ENCODE data around the gene C1orf146. TPM values are rescaled to one million over a fixed set of nuclear protein-coding genes. Genes with fewer than 3 reads are reported as not detected.

The C1orf146 gene
- total RNA-seq, 1 donor from 2014 or later: not detected

DNA sequence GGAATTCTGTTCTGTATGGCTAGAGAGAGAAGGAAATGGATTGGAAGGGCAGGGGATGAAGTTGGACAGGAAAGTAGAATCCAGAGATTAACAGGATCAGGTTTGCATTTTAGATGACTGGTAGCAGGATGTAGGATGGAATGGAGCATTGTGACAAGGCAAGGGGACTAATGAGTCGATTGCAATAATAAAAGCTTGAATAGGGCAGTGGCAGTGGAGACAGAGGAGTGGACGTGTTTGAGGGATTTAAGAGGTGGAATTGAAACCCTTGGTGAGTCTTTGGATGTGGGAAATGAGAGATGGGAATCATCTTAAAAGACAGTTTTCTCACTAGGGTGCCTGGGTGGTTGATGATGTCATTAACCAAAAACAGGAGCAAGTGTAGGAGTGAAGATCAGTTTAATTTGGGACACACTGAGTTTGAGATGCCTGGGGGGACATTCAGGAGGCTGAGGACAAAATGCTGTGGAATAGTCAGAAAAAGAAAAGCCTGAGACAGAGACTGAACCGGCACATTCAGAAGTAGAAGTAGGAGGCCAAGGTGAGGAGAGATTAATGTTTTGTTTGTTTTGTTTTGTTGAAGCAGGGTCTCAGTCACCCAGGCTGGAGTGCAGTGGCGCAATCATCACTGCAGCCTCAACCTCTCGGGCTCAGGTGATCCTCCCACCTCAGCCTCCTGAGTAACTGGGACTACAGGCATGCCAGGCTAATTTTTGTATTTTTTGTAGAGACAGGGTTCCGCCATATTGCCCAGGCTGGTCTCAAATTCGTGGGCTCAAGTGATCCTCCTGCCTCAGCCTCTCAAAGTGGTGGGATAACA lies 29.1 kb upstream of the C1orf146 start:
- DNase-seq (no peak), ATAC-seq (no peak)
- Histone ChIP-seq H3K27me3 (no peaks in the 10 kb centered on the region), H3K36me3 (peaks cover 4% of the 10 kb centered on the region), H3K4me3 (no peak overlapping the region), H3K4me1 (no peaks in the 10 kb centered on the region), H3K9me3 (no peaks in the 10 kb centered on the region), H3K27ac (no peak overlapping the region)
- TF ChIP-seq, protein P1, sequence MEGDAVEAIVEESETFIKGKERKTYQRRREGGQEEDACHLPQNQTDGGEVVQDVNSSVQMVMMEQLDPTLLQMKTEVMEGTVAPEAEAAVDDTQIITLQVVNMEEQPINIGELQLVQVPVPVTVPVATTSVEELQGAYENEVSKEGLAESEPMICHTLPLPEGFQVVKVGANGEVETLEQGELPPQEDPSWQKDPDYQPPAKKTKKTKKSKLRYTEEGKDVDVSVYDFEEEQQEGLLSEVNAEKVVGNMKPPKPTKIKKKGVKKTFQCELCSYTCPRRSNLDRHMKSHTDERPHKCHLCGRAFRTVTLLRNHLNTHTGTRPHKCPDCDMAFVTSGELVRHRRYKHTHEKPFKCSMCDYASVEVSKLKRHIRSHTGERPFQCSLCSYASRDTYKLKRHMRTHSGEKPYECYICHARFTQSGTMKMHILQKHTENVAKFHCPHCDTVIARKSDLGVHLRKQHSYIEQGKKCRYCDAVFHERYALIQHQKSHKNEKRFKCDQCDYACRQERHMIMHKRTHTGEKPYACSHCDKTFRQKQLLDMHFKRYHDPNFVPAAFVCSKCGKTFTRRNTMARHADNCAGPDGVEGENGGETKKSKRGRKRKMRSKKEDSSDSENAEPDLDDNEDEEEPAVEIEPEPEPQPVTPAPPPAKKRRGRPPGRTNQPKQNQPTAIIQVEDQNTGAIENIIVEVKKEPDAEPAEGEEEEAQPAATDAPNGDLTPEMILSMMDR (IDR thresholded peaks at IDR 0.05): no peak
- intact Hi-C loops (cut with DNase I): no loop called here

DNA sequence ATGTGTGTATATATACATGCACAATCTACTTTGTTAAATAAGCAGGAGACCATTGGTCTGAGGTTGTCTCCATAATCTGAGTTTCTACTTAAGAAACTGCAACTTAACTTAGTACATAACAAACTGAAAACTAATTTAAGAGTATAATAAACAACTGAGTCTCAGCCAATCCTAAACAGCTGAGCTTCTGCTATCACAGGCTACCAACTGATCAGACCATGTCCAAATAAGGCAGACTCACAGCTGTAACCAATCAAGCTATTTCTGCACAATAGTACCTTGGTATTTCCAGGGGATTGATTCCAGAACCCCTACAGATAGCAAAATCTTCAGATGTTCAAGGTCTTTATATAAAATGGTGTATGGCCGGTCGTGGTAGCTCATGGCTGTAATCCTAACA lies 26.0 kb upstream of the C1orf146 start:
- H3K27ac ChIP-seq: no peak overlapping the region

DNA sequence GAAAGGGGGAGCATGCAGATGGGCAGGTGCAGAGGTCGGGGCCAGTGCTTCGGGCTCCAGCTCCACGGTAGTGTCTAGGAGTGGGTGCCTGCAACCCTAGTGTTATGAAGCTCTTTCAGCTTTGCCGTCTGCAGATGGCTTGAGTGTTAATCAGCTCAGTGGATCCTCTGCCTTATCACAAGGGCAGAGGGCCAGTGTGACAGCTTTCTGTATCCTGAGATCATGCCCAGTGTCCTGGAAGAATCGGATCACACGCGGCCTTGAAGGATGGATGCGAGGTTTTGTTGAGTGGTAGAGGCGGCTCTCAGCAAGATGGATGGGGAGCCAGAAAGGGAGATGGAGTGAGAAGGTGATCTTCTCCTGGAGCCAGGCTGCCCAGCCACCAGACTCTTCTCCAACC lies 25.5 kb upstream of the C1orf146 start:
- TF ChIP-seq, protein P1 (IDR thresholded peaks at IDR 0.05): no peak
- Histone ChIP-seq H3K27ac (no peak overlapping the region), H3K36me3 (no peaks in the 10 kb centered on the region), H3K27me3 (no peaks in the 10 kb centered on the region), H3K9me3 (no peaks in the 10 kb centered on the region), H3K4me1 (no peaks in the 10 kb centered on the region), H3K4me3 (no peak overlapping the region)
- intact Hi-C loops (cut with DNase I): no loop called here
- ATAC-seq: no peak
- no peak for DNase-seq

More for the DNA sequence above, 26.0 kb upstream of the C1orf146 start:
- Histone ChIP-seq H3K36me3 (no peaks in the 10 kb centered on the region), H3K4me1 (no peaks in the 10 kb centered on the region), H3K9me3 (no peaks in the 10 kb centered on the region), H3K4me3 (no peak overlapping the region), H3K27me3 (no peaks in the 10 kb centered on the region)
- DNase-seq (no peak), ATAC-seq (no peak)
- TF ChIP-seq, protein P1 (IDR thresholded peaks at IDR 0.05): no peak
- intact Hi-C loops (cut with DNase I): no loop called here

DNA sequence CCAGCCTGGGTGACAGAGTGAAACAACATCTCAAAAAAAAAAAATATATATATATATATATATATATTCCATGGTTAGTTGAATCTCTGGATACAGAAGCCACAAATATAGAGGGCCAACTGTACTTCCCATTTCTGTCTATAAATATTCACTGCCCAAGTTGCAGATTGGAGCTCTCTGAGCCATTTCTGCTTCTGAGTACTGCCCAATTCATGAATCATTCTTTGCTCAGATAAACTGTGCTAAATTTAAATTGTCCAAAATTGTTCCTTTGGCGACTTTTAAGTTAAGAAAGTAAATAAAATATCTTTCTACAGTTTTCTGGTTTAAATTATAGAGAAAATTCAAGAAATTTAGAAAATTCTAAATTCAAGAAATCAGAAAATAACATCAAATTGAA lies 23.2 kb upstream of the C1orf146 start:
- DNase-seq (no peak), ATAC-seq (no peak)
- intact Hi-C loops (cut with DNase I): no loop called here
- no peaks in the 10 kb centered on the region for H3K27me3 ChIP-seq
- H3K9me3 ChIP-seq: no peaks in the 10 kb centered on the region
- H3K4me1 ChIP-seq: no peaks in the 10 kb centered on the region
- no peak overlapping the region for H3K4me3 ChIP-seq
- H3K27ac ChIP-seq: no peak overlapping the region
- H3K36me3 ChIP-seq: no peaks in the 10 kb centered on the region
- TF ChIP-seq, protein P1 (IDR thresholded peaks at IDR 0.05): no peak

DNA sequence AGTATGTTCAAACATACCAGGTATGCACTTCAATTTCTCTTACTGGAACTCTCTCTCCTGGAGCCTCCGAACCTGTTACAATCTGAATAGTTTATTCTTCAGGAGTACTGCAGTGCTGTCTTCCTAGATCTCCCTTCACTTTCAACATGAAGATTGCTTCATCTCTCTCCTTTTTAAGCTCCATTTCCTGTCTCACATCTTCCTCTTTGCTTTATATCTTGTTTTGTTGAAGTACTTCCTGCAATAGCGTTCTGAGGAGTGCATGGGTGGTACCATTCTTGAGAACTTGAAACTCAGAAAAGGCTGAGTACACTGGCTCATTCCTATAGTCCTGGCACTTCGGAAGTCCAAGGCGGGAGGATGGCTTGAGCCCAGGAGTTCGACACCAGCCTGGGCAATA lies 15.7 kb upstream of the C1orf146 start:
- intact Hi-C loops (cut with DNase I): no loop called here
- no peak overlapping the region for H3K4me3 ChIP-seq
- no peaks in the 10 kb centered on the region for H3K9me3 ChIP-seq
- ATAC-seq (peak; percentile 69), DNase-seq (no peak)
- H3K4me1 ChIP-seq: no peaks in the 10 kb centered on the region
- H3K36me3 ChIP-seq: no peaks in the 10 kb centered on the region
- no peak overlapping the region for H3K27ac ChIP-seq
- TF ChIP-seq, protein P1 (IDR thresholded peaks at IDR 0.05): no peak
- H3K27me3 ChIP-seq: no peaks in the 10 kb centered on the region

Data from upper lobe of right lung (tissue), 1 donor.